ENCODE results near the gene TBC1D3I.
"Not testable (repeated sequence)": the region's sequence is repeated elsewhere in the genome, so short reads cannot be mapped to it uniquely, and the experiment has no call there.

Gene TBC1D3I

DNA sequence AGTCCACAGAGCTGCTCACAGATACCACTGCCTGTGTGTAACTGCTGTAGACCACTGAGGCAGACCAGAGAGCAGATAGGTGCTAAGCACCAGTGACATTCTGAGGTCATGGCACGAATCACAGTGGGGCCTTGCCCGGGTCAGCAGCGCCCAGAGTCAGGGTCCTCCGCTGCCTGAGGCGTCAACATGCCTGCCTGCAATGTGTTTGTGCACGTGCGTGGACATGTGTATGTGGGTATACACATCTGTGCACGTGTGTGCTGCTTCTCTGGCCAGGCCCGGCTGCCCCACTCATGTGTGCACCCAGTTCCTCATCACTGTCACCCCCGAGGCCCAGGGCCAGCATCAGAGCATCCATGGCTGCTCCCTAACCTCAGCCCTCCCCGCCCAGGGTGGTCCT, at the start of gene TBC1D3I:
Gene TBC1D3I, minus strand, starts transcription at position 101 of the 400 bp plus-strand sequence. CDS start 1,585 bp downstream, outside the sequence.
- DNase-seq (ENCODE audit: low read depth in 2 of 2), result not testable (repeated sequence)

DNA sequence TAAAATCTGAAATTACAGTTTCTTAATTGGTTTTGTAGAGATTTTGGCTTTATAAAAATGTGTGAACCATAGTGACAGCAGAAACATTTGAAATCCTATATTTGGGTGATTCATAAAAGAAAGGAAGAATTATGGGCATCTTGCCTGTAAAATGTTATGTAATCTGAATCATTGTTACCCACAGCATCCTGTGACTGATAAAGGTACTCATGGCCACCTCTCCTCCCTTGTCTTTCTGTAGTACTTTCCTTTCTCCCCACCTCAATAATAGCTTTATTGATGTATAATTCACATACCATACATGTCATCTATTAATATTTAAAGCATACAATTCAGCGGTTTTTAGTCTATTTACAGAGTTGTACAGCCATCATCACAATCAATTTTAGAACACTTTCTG, 30.8 kb upstream of the TBC1D3I start:
- not testable (repeated sequence) for DNase-seq (ENCODE audit: low read depth in 2 of 2)

DNA sequence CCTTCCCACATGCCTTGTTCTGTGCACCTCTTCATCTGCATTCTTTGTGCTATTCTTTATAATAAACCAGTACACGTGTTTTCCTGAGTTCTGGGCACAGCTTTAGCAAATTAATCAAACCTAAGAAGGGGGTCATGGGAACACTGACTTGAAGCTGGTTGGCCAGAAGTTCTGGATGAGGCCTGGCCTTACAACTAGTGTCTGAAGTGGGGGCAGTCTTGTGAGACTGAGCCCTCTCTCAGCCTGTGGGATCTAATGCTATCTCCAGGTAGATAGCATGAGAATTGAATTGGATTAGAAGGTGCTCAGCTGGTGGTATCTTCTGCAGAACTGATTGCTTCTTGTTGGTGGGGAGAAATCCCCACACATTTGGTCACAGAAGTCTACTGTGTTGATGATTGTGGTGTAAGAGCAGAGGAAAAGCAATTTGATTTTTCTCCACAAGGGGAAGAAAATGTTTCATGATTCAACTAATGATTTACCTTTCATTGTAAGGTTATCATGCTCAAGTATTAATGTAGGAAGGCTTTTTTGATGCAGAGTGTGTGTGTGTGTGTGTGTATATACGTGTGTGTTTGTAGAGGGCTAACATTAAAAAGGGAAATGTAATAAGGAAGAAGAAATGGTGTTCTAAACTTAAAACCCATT, 25.7 kb upstream of the TBC1D3I start:
- DNase-seq (ENCODE audit: low read depth in 2 of 2), result not testable (repeated sequence)

DNA sequence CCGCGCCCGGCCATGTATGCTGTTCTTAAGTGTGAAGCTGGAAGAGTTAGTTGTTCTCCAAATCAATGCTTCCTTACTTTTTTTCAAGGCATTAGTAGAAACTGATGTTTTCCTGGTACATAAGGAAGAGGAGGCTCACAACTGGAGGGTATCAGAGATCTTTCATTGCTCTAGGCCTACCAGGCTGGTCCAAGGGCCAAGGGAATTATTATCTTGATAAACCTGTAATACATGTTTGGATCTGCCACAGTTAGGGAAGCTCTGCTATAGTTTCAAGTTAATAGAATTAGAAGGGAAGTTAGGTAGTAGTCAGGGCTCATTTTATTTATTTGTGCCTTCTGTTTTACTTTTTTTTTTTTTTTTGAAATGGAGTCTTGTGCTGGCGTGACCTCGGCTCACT, 19.8 kb upstream of the TBC1D3I start:
- not testable (repeated sequence) for DNase-seq (ENCODE audit: low read depth in 2 of 2)

DNA sequence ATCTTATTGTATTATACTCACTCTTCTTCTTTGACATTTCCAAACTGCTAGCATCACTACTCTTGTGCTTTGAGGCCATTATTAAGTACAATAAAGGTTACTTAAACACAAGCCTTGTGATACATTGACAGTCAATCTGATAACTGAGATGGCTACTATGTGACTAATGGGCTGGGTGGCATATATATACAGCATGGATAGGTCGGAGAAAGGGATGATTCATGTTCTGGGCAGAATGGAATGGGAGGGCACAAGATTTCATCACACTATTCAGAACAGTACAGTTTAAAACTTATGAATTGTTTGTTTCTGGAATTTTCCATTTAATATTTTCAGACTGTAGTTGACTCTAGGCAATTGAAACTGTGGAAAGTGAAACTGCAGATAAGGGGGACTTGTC, 18.9 kb upstream of the TBC1D3I start:
- not testable (repeated sequence) for DNase-seq (ENCODE audit: low read depth in 2 of 2)

DNA sequence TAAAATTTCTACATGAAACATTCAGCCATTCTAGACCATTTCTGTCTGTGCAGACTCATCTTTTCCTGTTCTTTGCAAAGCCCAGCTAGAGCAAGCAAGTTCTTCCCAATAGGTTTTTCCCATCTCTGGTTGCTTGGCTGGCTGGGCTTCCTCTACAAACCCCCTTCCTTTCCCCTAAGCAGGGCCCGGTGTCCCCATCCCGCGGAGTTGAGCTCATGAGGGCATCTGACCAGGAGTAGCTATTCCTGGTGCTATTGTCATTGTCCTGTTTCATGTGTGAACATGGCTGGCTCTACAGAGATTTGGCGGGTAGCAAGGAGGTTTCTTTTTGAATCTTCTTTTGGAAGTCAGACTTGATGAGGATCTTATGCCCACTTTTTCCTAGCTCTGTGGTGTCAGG, 22.3 kb downstream of the TBC1D3I start:
- not testable (repeated sequence) for DNase-seq (ENCODE audit: low read depth in 2 of 2)

DNA sequence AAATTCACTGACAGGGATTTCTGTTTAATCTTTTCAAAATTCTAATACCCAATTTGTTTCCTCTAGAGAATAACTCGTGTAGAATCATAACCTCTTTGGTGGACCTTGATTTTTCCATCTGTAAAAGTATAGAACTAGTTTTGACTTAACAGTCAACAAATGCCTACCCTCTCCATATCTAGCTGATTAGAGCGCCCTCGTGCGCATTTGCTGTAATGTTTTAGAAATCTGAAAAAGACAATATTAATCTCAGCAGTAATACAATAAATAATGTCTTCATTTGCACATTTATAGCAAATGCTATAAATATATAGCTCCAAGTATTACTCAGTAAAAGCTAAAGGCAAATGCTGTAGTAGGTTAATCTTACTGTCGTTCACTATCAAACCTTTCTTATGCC, 34.7 kb downstream of the TBC1D3I start:
- DNase-seq (ENCODE audit: low read depth in 2 of 2), result not testable (repeated sequence)

DNA sequence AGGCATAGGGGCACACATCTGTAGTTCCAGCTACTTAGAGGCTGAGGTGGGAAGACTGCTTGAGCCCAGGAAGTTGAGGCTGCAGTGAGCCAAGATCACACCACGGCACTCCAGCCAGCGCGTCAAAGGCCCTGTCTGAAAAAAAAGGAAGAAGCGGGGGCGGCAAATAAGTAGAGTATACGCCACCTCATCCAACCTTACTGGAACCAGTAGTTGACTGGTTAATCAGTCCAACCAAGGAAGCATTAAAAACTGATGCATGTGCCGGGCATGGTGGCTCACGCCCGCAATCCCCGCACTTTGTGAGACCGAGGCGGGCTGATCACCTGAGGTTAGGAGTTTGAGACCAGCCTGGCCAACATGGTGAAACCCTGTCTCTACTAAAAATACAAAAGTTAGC, 41.4 kb downstream of the TBC1D3I start:
- DNase-seq (ENCODE audit: low read depth in 2 of 2), result not testable (repeated sequence)

DNA sequence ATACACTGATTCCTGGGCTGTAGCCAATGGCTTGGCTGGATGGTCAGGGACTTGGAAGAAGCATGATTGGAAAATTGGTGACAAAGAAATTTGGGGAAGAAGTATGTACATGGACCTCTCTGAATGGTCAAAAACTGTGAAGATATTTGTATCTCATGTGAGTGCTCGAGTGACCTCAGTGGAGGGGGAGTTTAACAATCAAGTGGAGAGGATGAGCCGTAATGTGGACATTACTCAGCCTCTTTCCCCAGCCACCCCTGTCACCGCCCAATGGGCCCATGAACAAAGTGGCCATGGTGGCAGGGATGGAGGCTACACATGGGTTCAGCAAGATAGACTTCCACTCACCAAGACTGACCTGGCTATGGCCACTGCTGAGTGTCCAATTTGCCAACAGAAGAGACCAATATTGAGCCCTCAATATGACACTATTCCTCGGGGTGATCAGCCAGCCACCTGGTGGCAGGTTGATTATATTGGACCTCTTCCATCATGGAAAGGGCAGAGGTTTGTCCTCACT, 42.7 kb downstream of the TBC1D3I start:
- not testable (repeated sequence) for DNase-seq (ENCODE audit: low read depth in 2 of 2)

DNA sequence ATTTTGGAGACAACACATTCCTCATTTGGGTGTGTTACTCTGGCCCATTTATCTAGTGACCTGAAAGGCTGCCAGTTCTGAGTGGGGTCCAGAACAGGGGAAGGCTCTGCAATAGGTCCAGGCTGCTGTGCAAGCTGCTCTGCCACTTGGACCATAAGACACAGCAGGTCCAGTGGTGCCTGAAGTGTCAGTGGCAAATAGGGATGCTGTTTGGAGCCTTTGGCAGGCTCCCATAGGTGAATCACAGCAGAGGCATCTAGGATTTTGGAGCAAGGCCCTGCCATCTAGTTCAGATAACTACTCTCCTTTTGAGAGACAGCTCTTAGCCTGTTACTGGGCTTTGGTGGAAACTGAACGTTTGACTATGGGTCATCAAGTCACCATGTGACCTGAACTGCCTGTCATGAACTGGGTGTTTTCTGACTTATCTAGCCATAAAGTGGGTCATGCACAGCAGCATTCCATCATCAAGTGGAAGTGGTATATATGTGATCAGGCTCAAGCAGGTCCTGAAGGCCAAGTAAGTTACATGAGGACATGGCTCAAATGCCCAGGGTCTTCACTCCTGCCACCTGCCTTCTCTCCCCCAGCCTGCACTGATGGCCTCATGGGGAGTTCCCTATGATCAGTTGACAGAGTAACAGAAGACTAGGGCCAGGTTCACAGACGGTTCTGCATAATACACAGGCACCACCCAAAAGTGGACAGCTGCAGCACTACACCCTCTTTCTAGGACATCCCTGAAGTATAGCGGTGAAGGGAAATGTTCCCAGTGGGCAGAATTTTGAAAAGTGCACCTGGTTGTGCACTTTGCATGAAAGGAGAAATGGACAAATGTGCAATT, 43.4 kb downstream of the TBC1D3I start:
- not testable (repeated sequence) for DNase-seq (ENCODE audit: low read depth in 2 of 2)

DNA sequence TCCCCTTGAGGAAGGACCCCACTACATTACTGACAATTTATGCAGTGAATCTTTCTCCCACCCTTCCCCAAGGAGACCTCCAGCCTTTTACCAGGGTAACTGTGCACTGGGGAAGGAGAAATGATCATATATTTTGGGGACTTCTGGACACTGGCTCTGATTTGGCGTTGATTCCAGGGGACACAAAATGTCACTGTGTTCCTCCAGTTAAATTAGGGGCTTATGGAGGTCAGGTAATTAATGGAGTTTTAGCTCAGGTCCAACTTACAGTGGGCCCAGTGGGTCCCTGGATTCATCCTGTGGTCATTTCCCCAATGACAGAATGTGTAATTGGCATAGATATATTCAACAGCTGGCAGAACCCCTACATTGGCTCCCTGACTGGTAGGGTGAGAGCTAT, 44.8 kb downstream of the TBC1D3I start:
- DNase-seq (ENCODE audit: low read depth in 2 of 2), result not testable (repeated sequence)

DNA sequence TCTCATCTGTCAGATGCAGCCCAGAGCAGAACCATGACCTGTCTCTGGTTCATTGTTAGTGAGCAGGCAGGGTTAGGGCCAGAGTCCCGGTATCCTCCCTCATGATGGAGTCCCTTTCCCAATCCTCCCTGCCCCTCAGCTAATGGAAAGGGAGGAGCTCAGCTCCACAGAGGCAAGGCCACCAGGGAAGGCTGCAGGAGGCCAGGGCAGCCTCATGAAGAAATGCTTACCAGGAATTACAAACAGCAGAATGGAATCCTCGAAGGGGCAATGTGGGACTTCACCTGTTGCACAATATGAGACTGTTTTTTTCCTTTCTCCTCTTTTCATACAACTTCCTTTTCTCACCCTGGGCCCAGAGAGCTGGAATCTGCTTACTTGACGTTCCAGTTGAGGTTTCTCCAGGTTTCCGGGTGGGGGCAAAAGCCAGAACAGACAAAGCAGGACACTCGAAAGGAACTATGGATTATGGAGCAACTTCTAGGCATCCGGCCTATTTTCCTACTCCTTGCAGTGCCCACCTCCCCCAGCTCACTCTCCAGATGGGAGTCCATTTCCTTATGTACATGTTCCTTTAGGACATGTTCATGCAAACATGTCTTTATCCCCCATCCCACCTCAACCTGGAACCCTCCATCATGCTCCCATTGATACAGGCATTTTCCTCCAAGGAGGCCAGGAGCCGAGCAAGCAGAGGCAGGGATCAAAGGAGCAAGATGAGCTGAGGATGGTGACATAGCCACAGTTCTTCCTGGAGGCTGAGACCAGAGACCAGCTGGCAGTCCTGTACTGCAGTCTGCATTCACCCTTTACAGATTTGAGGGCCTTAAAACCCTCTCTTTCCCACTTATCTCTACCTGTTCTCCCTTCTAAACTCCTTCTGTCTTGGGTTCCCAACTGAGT, 48.7 kb downstream of the TBC1D3I start:
- not testable (repeated sequence) for DNase-seq (ENCODE audit: low read depth in 2 of 2)

DNA sequence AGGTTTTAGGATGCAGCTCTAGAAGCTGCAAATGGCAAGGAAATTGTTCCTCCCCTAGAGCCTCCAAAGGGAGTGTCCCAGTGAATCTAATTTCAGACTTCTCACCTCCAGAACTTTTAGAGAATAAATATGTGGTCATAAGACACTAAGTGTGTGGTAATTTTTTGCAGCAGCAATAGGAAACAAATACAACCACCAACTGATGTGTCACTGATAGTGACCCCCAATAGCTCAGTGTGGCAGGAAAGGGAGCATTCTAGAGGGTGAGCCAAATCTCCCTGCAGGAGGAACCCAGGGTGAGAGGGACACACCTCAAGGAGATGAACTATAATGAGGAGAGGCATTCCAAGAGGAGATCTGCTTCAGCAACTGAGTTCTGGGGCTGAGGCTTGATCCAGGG, 49.5 kb downstream of the TBC1D3I start:
- no peak for DNase-seq (ENCODE audit: low read depth in 2 of 2)

DNA sequence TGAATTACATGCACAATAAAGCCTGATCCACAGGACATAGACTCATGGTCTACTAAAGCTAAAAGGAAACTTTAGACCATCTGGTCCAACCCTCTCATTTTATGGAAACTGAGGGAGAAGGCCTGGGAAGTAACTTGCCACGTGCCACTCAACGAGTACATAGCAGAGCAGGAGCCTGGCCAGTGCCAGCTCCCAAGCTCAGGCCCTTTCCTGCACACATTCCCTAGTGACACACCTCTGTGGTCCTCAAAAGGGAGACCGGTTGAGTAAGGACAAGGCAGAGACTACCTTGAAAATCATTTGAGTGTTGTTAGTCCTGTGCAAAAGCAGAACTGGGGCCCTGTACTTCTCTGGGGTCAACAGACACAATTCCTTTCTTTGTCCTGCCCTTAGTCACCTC, 50.7 kb downstream of the TBC1D3I start:
- DNase-seq (ENCODE audit: low read depth in 2 of 2), result no peak

DNA sequence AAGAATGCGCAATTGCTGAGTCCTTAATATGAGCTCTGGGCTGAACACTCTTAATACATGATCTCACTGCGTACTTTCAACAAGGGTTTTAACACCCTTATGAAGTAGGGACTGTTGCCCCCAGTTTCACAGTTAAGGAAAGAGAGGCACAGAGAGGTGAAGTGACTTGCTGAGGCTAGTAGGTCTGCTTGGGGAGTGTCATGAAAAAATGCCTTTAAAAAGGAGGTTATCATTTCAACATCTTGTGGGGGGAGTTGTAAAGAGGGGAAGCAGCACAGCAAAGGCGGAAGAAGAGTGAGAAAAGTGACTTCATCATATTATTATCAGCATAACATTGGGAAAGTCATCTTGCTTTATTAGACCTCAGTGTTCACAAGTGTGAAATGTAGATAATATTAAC, 51.4 kb downstream of the TBC1D3I start:
- DNase-seq (ENCODE audit: low read depth in 2 of 2), result no peak

DNA sequence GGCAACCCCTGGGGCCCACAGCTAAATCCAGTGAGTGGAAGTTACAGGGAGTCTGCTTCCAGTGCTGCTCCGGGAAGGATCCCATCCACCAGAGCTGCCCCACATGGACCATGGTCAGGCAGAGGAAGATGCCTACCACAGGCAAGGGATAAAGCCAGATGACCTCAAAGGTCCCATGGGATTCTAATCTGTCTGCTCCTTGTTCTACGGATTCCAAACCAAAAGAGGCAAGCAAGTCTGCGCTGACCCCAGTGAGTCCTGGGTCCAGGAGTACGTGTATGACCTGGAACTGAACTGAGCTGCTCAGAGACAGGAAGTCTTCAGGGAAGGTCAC, 52.1 kb downstream of the TBC1D3I start:
- no peak for DNase-seq (ENCODE audit: low read depth in 2 of 2)

DNA sequence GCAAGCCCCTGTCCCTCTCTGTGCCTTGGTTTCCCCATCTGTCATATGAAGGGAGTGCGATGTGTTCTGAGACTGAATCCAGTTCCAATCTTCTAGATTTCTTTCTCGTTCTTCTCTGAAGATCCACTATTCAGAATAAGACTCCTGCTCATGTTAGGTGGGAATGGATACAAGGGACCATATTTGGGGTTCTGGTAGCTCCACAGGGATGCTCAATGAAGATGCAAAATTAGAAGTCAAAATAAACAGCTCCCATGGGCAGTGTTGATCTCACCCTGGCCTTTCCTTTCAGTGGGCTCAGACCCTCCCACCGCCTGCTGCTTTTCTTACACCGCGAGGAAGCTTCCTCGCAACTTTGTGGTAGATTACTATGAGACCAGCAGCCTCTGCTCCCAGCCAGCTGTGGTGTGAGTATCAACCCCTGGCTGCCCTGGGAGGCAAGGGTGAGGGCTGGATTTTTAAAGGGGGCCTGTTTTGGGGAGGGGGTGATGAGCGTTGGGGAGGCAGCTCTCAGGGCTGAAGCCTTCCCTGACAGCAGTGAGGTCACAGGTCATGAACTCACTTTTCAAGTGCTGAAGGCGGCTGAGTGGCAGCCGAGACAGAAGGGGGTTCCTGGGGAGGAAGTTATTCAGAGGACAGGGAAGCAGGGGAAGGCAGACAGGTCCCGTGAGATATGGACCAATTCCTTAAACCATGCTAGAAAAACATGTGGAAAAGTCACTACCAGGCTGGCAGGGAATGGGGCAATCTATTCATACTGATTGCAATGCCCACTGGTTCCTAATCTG, 52.7 kb downstream of the TBC1D3I start:
- DNase-seq (ENCODE audit: low read depth in 2 of 2), result not testable (repeated sequence)

DNA sequence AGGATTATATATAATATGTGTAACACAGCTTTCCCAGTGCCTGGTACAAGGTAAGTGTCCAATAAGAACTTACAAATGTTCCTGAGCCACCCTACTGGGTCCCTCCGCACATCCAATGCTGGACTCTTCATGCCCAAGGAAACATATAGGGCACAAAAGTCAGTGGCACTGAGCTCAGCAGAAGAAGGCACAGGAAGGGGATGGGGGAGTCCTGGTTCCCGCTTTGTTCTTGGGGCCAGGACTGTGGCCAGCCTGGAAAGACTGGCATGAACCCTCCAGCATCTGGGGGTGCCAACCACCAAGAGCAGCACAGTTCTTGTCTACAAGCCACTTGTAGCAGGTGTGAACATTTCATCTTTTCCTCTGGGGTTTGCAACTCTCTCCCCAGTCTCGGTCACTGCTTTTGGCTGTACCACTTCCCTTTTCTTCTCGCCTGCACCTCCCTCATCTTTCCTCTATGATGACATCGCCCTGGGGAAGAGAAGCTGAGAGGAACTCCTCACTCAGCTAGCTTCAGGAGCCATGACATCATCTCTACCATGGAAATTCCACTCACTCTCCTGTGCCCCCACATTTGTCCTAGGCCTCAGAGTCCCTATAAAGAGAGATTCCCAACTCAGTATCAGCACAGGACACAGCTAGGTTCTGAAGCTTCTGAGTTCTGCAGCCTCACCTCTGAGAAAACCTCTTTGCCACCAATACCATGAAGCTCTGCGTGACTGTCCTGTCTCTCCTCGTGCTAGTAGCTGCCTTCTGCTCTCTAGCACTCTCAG, 53.7 kb downstream of the TBC1D3I start, which contains the start of gene CCL4L2:
Gene CCL4L2, plus strand, starts transcription at position 625 of the 773 bp plus-strand sequence.
- not testable (repeated sequence) for DNase-seq (ENCODE audit: low read depth in 2 of 2)

DNA sequence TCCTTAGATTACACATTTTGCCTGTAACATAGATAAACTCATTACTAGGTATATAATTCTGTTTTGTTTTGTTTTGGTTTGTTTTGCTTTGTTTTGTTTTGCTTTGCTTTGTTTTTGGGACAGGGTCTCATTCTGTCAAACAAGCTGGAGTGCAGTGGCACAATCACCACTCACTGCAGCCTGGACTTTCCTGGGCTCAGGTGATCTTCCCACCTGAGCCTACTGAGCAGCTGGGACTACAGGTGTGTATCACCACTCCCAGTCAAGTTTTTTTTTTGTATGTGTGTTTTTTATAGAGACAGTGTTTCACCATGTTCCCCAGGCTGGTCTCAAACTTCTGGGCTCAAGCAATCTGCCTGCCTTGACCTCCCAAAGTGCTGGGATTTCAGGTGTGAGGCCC, 54.8 kb downstream of the TBC1D3I start:
- DNase-seq (ENCODE audit: low read depth in 2 of 2), result no peak

DNA sequence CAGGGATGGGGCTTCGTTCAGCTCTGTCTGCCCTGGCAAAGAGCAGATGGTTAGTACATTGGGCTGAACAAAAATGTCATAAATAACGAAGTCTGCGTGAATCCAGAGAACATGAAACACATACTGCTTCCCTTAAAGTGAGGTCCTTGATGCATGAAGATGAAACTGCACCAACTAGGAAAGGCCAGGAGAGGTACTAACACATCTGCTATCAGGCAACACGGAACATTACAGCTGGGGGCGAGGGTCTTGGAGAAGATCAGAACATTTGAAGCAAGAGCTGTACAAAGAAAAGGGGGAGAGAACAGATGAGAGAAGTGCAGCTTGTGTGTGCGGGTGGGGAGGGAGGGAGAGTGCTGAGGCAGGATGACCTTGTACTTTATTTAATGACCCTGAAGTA, 57.0 kb downstream of the TBC1D3I start:
- DNase-seq (ENCODE audit: low read depth in 2 of 2), result not testable (repeated sequence)

All from stimulated activated CD8-positive, alpha-beta memory T cell treated with anti-CD3 and anti-CD28 coated beads, Interleukin-2, amount 100 ng/mL, for 48 hours (primary cell).